Spinal cord (tissue), 10 donors: ENCODE data around the gene CISD1. TPM values are rescaled to one million over a fixed set of nuclear protein-coding genes. Genes with fewer than 3 reads are reported as not detected.
"Not testable (repeated sequence)": the region's sequence is repeated elsewhere in the genome, so short reads cannot be mapped to it uniquely, and the experiment has no call there.

ENCODE experiments used
- DNase-seq, 6 donors: peaks; one replicate each; pipeline versions ENCODE4 v3.0.0 to v3.0.0-alpha.2; 2013 to 2015; ENCODE audit warnings: low spot score in 6 of 6, low read depth in 4 of 6
- H3K27ac ChIP-seq: one replicate; pipeline ENCODE4 v1.5.1; 2013; ENCODE audit warnings: low read depth, low read length, control low read depth
- H3K27me3 ChIP-seq: one replicate; pipeline ENCODE4 v1.6.1; 2013; ENCODE audit warnings: low read length; ENCODE audit not compliant: control insufficient read depth, insufficient read depth
- H3K36me3 ChIP-seq: one replicate; pipeline ENCODE4 v1.6.1; 2013; ENCODE audit warnings: low read length; ENCODE audit not compliant: control insufficient read depth, insufficient read depth
- H3K4me1 ChIP-seq: one replicate; pipeline ENCODE4 v1.6.1; 2013; ENCODE audit warnings: low read length; ENCODE audit not compliant: control insufficient read depth, insufficient read depth
- H3K4me3 ChIP-seq: one replicate; pipeline ENCODE4 v1.5.1; 2013; ENCODE audit warnings: low read depth, low read length, control low read depth
- H3K9me3 ChIP-seq: one replicate; pipeline ENCODE4 v1.6.1; 2013; ENCODE audit warnings: low read length; ENCODE audit not compliant: control insufficient read depth, insufficient read depth
- WGBS: methylation state at CpG from one replicate; pipeline ENCODE4 v1.1.5; 2013; ENCODE audit warnings: missing lambda C conversion rate; ENCODE audit not compliant: insufficient coverage; 5-methylcytosine and 5-hydroxymethylcytosine counted together
- long read RNA-seq, 4 donors: transcript quantifications; one replicate each; lab custom pipeline, GENCODE V29; 2026
- polyA plus RNA-seq, 2 donors: library from polyadenylated mRNA; unstranded; fragments of 120-200 nt; gene quantifications; one replicate each; pipeline ENCODE4 v1.2.1, GENCODE V29; 2013; ENCODE audit not compliant: insufficient read length in 2 of 2
- total RNA-seq, 2 donors: library from RNA; depleted of rRNA in 1 of 2; stranded (reverse); fragments of 120-200 nt in 1 of 2; fragments of >200 nt in 1 of 2; gene quantifications; one replicate each; pipeline versions ENCODE4 v1.2.3 to v1.2.4, GENCODE V29; 2013 to 2014
- donor health status: healthy.

CISD1 gene
- total RNA-seq, result 10 to 100 TPM; 69.5 to 73.4 TPM
- 100 to 1,000 TPM in 1 of 2 donors, 10 to 100 TPM in 1; 98.8 to 107 TPM for polyA plus RNA-seq
- long read RNA-seq, donor 1, transcript CISD1-201 (3 exons, 2,479 nt), result major isoform, 80 of 93 reads
- long read RNA-seq, donor 1, partial matches to known transcripts, result 13 of 93 reads
- long read RNA-seq, donor 1, other reads (novel, unspliced or antisense), result 0 of 93 reads
- long read RNA-seq, donor 2, transcript CISD1-201 (3 exons, 2,479 nt), result major isoform, 30 of 30 reads
- long read RNA-seq, donor 2, partial matches to known transcripts, result 0 of 30 reads
- long read RNA-seq, donor 2, other reads (novel, unspliced or antisense), result 0 of 30 reads
- long read RNA-seq, donor 3, transcript CISD1-201 (3 exons, 2,479 nt), result major isoform, 46 of 46 reads
- long read RNA-seq, donor 3, partial matches to known transcripts, result 0 of 46 reads
- long read RNA-seq, donor 3, other reads (novel, unspliced or antisense), result 0 of 46 reads
- long read RNA-seq, donor 4, transcript CISD1-201 (3 exons, 2,479 nt), result major isoform, 20 of 26 reads
- long read RNA-seq, donor 4, partial matches to known transcripts, result 6 of 26 reads
- long read RNA-seq, donor 4, other reads (novel, unspliced or antisense), result 0 of 26 reads

DNA sequence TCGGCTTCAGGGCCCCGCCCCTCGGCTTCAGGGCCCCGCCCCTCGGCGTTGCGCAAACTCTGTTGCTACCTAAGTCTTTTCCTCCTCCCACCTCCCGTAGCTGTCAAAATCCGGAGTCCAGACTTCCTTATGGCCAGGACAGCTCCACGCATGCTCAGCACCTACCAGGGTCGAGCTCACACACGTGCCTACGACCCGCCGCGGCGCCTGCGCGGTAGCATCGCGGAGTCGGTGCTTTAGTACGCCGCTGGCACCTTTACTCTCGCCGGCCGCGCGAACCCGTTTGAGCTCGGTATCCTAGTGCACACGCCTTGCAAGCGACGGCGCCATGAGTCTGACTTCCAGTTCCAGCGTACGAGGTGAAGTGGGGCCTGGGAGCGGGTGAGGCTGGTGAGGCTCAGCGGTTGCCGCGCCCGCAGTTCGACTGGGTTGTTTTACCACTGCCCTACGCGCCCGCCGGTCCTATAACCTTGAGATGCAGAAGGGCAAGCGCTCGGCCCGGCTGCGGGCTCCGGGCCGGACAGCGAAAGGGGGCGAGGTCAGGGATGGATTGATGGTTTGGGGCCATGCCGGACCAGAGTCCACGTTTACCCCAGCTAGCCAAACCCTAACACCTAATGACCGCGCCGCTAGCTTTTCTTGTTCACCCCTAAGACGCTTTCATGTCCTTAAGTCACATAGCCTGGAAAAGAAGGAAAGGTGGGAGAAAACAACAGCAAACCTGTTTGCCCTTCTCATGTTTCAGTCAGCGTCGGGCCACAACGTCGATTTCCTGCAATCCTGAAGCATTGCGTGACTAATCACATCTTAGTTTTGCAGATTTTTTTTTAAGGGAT lies at the start of gene CISD1:
Gene CISD1, plus strand, starts transcription at position 217 of the 836 bp plus-strand sequence. Its CDS starts 112 bp downstream, at position 329.
- Histone ChIP-seq H3K9me3 (no peaks in the 10 kb centered on the region), H3K27ac (peak within 1 kb of the TSS; percentile 96), H3K4me3 (peak within 1 kb of the TSS; percentile 91), H3K36me3 (no peaks in the 10 kb centered on the region), H3K27me3 (no peaks in the 10 kb centered on the region), H3K4me1 (peaks cover 9% of the 10 kb centered on the region)
- WGBS, result 0% methylated on average over 53 of the region's 66 CpGs
- peak; percentile 92 to 100 (median 97) for DNase-seq

DNA sequence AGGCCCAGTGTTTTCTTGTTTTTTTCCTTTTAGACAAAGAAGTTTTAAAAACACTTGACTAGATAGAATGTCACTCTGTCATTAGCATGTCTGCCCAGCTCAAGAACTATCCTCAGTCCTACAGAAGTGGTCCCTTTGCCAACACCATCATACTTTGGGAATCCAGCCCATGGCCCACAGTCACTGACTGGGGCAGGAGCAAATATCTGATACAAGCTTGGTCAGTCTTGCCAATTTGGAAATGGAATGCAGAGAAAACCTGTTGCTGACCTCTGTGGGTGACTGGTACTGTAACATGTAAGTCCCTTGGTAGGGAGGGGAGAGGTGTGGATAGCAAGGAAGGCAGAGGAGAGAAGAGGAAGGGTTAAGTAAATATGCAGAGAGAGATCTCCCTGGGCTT lies 49.1 kb upstream of the CISD1 start:
- DNase-seq, result no peak
- Histone ChIP-seq H3K9me3 (no peaks in the 10 kb centered on the region), H3K36me3 (no peaks in the 10 kb centered on the region), H3K4me1 (no peaks in the 10 kb centered on the region), H3K4me3 (no peak overlapping the region), H3K27me3 (no peaks in the 10 kb centered on the region), H3K27ac (no peak overlapping the region)

DNA sequence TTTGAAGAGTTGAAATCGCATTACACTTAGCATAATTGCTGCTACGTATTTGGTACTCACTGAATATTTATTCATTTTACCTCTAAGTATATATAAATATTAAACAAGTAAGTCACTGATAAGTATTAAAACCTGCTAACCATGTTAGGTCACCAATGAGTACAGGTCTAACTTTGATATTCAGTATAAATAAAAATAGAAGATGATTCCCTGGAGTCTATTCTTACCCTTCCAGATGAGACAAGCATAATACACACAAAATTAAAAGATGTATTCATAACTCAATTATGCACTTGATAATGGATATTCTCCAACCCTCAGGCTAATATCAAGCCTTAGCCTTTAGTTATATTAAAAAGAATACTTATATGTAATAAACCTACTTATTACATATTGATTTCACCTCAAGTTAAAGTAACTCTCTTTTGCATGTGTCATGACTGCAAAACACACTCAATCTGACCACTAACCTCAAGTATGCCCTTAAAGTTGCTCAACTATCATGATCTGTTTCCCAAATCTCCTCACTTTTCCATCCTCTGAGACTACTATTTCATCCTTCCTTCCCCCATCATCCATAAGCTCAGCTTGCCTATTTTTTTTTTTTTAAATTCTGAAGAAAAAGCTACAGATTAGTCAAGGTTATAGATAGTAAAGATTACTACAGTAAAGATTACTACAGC lies 48.1 kb upstream of the CISD1 start:
- no CpG with 5 or more reads among the region's 2 CpGs for WGBS
- Histone ChIP-seq H3K9me3 (no peaks in the 10 kb centered on the region), H3K27me3 (no peaks in the 10 kb centered on the region), H3K4me1 (no peaks in the 10 kb centered on the region), H3K4me3 (no peak overlapping the region), H3K27ac (no peak overlapping the region), H3K36me3 (no peaks in the 10 kb centered on the region)
- no peak for DNase-seq

DNA sequence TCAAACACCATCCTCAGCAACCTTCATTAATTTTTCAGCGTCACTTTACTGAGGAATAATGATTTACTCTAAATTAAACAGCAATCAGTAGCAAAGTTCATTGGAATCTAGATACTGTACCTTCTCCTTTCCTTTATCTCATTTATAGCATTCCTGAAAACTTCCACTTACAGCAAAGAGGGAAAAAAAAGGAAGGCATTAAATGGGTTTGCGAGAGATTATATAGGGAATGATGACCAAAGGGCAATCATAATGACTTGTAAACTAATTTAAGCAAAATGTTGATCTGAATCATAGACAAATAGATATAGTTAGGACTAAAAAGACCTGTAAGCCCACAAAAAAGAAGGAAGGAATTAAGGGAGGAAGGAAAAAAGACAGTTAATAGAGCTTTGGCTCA lies 43.3 kb upstream of the CISD1 start:
- Histone ChIP-seq H3K36me3 (peaks cover 3% of the 10 kb centered on the region), H3K27ac (no peak overlapping the region), H3K9me3 (no peaks in the 10 kb centered on the region), H3K4me3 (no peak overlapping the region), H3K27me3 (no peaks in the 10 kb centered on the region), H3K4me1 (no peaks in the 10 kb centered on the region)
- no CpG with 5 or more reads among the region's 2 CpGs for WGBS
- DNase-seq, result no peak

DNA sequence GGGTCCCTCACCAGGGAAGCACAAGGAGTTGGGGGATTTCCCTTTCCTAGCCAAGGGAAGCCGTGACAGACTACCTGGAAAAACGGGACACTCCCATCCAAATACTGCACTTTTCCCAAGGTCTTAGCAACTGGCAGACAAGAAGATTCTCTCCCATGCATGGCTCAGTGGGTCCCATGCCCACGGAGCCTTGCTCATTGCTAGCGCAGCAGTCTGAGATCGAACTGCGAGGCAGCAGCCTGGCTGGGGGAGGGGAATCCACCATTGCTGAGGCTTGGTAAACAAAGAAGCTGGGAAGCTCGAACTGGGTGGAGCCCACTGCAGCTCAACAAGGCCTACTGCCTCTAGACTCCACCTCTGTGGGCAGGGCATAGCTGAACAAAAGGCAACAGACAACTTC lies 39.1 kb upstream of the CISD1 start:
- H3K36me3 ChIP-seq, H3K27ac ChIP-seq, H3K9me3 ChIP-seq, DNase-seq, H3K27me3 ChIP-seq, H3K4me3 ChIP-seq, H3K4me1 ChIP-seq: not testable (repeated sequence)
- 85% methylated on average over 4 of the region's 7 CpGs for WGBS

DNA sequence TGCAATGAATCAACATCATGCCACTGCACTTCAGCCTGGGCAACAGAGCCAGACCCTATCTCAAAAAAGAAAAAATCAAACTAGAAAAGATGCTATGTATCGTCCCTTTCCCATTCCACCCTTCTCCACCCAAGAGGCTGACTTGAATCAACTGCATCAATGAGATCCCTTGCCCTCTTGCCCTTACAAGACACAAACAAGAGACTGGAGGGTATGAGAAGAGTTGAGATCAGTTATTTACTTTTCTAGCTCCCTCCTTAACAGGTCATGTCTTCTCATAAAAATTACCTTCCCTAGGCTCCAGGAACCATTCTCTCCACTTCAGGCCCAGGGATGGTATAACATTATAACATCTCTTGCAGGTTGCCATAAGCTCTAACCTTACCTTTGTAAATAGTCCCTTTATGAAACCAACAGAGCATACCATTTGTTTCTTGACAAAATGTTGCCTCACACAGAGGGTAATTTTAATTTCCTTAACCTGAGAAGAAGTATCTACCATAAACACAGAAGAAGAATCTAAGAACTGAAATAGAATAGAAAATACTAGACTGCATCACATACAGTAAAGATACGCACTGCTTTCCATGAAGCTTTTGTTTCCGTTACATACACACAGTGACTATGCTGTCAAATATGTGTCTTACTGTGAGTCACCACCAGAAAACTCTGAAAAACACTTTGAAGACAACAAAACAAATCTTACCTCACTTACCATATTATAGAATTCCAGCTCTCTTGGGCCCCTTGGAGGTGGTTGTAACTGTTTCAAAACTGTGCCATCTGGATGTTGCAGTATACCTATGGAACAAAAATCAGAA lies 31.7 kb upstream of the CISD1 start:
- 80% methylated on average over 1 of the region's 3 CpGs for WGBS
- H3K4me1 ChIP-seq, result no peaks in the 10 kb centered on the region
- no peak for DNase-seq
- peaks cover 11% of the 10 kb centered on the region for H3K36me3 ChIP-seq
- no peak overlapping the region for H3K27ac ChIP-seq
- no peaks in the 10 kb centered on the region for H3K9me3 ChIP-seq
- H3K27me3 ChIP-seq, result no peaks in the 10 kb centered on the region
- no peak overlapping the region for H3K4me3 ChIP-seq

DNA sequence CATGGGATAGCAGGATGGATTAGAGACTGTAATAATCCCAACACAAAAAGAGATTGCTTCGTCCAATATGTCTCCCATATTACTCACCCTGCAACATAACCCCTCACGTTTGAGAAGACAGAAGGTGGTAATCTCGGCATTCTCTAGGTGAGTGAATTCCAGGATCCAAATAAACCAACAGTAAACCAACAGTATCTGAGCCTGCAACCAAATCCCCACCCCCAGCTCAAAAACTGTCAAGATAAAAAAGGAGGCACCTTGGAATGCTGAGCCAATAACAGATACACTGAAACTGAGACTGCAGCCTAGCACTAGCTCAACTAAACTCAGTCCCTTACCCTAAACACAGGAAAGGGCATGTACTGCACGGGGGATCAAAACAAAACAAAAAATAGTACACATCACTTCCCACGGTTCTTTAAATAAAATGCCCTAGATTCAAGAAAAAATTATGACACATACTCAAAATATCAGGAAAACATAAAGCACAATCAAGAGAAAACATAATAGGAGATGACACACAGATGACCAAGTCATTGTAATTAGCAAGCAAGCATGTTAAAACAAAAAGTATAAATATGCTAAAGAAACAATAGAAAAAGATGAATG lies 29.3 kb upstream of the CISD1 start:
- H3K27me3 ChIP-seq, result no peaks in the 10 kb centered on the region
- no peak for DNase-seq
- no peak overlapping the region for H3K27ac ChIP-seq
- H3K4me3 ChIP-seq, result no peak overlapping the region
- 71% methylated on average over 3 of the region's 5 CpGs for WGBS
- peaks cover 18% of the 10 kb centered on the region for H3K36me3 ChIP-seq
- peaks cover 5% of the 10 kb centered on the region for H3K9me3 ChIP-seq
- no peaks in the 10 kb centered on the region for H3K4me1 ChIP-seq

DNA sequence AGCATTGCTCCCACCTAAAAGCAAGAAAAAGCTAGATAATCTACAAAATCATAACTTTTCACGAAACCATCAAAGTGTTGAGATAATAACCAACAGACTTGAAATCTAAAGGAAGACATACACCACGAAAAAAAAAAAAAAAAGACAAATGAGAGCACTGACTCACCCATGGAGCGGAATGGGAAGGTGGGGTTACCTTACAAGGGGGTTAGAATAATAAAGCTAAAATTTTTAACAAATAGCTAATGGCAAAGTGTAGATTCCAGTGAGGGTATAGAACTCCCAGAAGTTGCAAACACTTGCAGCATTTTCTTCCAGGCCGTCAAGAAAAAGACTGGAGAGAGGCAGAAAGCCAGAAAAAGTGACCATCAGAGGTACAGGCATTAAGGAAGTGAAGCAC lies 28.4 kb upstream of the CISD1 start:
- no peak overlapping the region for H3K4me3 ChIP-seq
- no peaks in the 10 kb centered on the region for H3K27me3 ChIP-seq
- DNase-seq, result no peak
- peaks cover 7% of the 10 kb centered on the region for H3K9me3 ChIP-seq
- H3K27ac ChIP-seq, result no peak overlapping the region
- H3K36me3 ChIP-seq, result peaks cover 18% of the 10 kb centered on the region
- no peaks in the 10 kb centered on the region for H3K4me1 ChIP-seq
- no CpG with 5 or more reads among the region's 4 CpGs for WGBS
